GM12801 (cell line): ENCODE data around the gene DUSP2.

Experiments
- TF ChIP-seq, protein P1 (sequence below): IDR thresholded peaks from one replicate; pipeline ENCODE4 v1.5.1; 2011; ENCODE audit warnings: control low read depth; ENCODE audit not compliant: insufficient read length; ENCODE audit errors: extremely low read depth

Gene DUSP2

GRCh38 chr2:96095116-96095636, 50.1 kb downstream of the DUSP2 start:
- TF ChIP-seq, protein P1, sequence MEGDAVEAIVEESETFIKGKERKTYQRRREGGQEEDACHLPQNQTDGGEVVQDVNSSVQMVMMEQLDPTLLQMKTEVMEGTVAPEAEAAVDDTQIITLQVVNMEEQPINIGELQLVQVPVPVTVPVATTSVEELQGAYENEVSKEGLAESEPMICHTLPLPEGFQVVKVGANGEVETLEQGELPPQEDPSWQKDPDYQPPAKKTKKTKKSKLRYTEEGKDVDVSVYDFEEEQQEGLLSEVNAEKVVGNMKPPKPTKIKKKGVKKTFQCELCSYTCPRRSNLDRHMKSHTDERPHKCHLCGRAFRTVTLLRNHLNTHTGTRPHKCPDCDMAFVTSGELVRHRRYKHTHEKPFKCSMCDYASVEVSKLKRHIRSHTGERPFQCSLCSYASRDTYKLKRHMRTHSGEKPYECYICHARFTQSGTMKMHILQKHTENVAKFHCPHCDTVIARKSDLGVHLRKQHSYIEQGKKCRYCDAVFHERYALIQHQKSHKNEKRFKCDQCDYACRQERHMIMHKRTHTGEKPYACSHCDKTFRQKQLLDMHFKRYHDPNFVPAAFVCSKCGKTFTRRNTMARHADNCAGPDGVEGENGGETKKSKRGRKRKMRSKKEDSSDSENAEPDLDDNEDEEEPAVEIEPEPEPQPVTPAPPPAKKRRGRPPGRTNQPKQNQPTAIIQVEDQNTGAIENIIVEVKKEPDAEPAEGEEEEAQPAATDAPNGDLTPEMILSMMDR: no peak

- TF ChIP-seq, protein P1: no peak
These were observed 51.7 kb downstream of the DUSP2 start for GRCh38 chr2:96093528-96093927.
